NCI-H345 treated with DMSO at 0.1 percent for 48 hours (cell line): ENCODE measurements around the gene RNF130.

Source experiments
- DNase-seq: peaks from one replicate; lab custom pipeline; 2025; ENCODE audit not compliant: unreplicated experiment; lab: John Stamatoyannopoulos, UW

RNF130 gene

DNA sequence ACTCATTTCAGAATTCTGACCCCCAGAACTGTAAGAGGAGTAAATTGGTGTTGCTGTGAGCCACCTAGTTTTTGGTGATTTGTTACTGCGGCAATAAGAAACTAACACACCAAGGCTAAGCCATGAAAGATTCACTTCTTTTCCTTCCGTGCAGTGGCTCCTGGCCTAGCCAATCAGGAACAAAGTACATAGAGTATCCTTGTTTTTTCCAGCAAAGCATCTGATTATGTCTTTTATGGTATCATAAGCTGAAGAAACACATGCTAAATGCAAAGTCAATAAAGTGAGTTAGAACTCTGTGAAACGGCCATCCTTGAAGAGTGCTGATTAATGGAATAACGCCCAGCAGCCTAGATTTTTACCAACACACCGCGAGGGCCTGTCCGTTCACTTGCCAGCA is 11.4 kb downstream of the RNF130 start:
- DNase-seq = no peak

DNA sequence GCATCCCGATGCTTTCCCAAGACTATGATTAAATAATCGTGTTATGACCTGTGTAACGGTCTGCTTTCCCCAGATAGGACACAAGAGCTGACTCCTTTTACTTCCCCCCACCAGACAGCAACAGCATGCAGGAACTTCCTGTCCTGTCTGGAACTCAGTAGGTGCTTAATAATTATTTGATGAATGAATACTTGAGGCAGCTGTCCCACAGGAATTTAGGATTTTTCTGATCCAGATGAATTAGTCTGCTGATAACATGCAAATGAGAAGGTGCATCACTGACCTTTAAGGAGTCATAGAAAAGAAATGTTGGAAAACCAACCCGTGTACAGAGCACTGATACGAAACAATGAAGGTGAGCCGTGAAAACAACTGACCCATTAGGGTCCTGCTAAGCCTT is 12.2 kb downstream of the RNF130 start:
- DNase-seq = no peak

DNA sequence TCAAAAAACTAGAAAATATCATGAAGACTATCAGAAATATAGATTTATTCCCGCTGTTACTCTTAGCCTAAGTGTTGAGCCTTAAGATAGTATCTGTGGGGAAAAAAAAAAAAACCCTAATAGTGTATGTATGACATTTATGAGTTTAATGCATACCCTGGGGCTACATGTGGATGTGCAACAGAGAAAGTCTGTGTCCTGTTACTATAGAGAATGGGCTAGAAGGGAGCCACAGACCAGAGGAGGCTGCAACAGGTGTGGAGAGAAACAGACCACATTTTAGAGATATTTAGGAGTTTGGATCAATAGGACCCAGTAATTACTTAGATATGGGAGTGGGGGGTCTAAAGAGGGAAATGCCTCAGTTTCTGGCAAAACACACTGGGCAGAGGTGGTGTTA is 15.4 kb downstream of the RNF130 start:
- no peak for DNase-seq

DNA sequence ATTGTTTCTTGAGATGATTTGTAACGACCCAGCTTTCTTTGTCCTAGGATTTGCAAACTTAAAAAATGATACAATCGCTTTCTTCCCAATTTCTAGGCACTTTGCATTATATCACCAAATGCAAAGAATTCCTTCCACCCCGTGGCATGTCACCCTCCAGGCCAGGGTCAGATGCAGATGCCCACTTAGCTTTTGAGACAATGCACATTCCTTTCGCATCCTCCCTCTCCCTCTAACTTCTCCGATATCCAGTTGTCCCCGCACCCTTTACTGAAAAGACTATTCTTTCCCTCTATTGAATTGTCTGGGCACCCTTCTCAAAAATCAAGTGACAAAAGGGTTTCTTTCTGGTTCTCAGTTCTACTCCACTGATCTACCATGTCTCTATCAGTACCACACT is 17.3 kb downstream of the RNF130 start:
- no peak for DNase-seq

DNA sequence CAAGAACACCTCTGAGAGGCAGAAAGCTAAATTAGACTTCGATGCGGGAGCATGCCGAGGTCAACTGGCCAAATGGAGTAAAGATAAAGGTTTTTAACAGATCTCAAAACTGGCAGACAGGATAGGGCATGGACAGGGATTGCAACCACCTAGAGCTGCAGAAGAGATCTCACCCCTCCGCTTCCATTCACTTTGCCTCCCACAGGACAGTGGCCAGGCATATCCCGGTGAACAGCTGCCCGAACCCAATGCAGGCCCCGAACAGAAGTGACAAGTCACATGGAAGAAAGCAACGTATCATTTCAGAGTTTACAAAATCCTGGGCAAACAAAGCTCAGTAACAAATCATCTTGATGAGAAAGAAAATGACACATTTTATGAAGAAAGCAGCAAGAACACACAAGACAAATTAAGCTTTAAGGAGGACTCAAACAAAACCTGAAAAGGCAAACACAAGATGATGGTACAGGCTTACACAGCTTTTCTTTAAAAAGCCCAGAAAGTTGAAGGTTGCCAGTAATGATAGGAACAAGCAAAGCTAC is 18.4 kb downstream of the RNF130 start:
- DNase-seq = no peak

DNA sequence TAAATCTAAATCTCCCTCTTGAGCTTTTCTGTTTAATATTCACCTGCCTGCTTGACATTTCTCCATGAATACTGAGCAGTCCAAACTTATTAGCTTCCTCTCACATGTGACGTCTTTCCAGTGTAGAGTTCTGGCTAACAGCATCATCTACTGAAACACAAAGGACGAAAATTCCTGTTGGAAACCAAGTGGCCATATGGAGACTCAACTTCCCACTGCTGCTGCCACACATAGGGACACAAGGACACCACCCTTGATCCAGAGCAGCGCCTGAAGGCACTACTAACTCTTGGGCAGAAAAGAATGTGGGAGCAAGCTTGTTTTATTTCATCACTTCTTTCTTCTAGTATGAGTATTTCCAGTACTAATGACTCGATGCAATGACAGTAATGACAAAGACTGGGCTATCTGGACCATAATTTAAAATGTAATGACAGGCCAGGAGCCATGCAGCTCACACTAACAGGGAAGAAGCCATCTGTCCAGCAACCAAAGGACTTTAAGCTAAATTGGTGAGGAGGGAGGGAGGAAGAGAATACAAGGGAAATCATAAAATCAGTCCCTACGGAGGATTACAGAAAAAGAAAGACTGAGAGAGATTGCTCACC is 19.2 kb downstream of the RNF130 start:
- no peak for DNase-seq

DNA sequence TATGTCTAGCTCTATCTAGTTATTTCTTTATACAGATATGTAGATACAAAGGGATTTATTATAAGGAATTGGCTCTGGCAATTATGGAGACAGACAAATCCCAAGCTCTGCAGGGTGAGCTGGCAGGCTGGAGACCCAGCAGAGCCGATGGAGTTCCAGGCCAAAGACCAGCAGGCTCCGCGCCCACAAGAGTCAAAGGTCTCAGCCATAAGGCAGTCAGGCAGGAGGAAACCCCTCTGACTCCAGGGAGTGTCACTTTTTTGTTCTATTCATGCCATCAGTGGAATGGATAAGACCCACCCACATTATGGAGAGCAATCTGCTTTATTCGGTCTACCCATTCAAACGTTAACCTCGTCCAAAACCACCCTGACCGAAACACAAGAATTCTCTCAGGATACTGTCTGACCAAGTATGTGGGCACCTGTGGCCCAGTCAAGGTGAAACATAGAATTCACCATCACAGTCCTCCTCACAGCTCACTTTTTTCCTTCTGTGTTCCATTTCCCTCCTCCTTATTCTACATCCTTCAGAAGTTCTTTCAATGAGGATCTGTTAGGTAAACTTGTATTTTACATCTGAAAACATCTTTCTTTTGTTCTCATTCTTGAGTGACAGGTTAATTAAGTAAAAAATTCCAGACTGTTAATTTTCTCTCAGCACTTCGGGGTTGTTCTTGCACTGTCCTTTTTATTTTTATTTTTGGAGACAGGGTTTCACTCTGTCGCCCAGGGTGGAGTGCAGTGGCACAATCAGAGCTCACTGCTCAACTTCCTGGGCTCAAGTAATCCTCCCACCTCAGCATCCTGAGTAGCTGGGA is 21.2 kb downstream of the RNF130 start:
- no peak for DNase-seq

DNA sequence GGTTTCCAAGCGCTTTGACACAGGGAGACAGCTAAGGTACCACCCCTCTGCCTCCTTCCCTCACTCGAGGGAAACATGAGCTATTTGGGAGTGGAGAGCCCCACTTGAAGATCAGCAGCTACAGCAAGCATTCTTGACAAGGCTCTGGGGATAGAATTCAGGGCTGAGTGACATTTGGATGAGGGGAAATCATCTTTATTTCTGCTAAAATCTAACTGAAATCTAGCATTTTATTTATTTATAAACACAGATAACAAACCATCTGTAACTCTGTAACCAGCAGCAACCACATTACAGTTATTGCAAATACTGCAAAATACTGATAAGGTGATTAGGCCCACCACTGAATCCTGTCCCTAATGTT is 22.4 kb downstream of the RNF130 start:
- no peak for DNase-seq

DNA sequence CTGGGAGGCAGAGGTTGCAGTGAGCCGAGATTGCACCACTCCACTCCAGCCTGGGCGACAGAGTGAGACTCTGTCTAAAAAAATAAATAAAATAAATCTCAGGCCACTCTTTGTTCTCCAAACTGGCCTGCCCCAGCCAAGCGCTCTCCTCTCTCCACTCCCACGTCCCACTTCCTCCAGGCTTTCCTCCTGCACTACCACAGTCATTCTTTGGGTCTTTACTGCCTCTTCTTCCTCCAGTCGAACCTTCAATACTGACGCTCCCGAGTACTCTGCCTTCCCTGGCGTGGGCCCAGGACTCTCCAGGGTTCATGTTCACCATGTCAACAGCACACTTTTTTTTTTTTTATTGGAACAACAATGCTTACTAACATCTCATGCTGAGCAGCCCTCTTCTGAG is 23.9 kb downstream of the RNF130 start:
- DNase-seq = no peak

DNA sequence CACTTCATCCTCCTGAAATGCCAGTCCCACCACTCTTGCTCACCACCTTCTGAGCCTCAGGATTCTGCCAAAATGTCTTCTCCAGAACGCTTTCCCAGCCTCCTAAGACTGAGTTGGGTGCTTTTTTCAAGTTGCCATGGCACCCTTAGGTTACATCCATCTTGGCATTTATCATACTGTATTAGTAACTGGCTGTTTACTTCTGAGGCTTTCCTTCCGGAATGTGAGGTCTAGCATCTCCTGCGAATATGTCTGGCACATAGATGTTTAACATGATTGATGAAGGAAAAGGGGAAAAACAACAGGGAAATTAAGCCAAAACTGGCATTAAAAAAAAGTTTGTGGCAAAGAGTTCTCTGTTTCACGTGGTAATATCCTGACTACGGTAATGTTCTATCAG is 24.9 kb downstream of the RNF130 start:
- no peak for DNase-seq

DNA sequence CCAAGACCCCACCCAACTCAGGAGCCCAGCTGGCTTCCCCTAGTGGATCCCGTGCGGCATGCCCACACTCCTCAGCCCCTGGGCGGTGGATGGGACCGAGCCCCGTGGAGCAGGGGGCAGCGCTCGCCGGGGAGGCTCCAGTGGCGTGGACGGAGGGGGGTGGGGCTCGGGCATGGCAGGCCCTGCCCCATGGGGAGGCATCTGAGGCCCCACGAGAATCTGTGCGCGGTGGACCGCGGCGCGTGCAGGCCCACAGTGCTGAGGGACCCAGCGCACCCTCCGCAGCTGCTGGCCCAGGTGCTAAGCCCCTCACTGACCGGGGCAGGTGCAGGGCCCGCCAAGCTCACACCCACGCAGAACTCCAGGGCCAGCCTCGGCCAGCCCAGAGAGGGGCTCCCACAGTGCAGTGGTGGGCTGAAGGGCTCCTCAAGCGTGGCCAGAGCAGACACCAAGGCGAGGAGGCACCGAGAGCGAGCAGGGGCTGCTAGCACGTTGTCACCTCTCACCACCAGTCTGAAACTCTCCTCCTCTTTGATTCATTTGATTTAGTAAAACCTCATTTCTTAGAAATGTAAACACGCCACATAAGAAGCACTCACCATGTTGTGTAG is 25.6 kb downstream of the RNF130 start:
- DNase-seq = no peak

DNA sequence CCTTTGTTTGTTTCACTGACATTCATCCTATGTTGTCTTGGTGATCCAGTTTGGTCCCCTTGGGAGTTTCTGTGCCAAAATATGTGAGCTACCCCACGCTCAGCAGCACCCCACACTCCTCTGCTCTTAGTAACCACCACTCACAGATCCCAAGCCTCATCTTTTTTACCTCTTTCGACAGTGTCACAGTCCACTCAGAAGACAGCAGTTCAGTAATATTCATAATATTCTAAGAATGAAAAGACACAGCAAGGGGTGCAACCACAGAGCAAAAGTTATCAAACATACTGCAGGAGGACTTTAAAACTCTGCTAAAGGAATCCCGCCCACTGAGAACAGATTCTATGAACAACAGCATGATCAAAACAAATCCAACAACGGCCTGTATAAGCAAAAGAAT is 28.2 kb downstream of the RNF130 start:
- DNase-seq = no peak

DNA sequence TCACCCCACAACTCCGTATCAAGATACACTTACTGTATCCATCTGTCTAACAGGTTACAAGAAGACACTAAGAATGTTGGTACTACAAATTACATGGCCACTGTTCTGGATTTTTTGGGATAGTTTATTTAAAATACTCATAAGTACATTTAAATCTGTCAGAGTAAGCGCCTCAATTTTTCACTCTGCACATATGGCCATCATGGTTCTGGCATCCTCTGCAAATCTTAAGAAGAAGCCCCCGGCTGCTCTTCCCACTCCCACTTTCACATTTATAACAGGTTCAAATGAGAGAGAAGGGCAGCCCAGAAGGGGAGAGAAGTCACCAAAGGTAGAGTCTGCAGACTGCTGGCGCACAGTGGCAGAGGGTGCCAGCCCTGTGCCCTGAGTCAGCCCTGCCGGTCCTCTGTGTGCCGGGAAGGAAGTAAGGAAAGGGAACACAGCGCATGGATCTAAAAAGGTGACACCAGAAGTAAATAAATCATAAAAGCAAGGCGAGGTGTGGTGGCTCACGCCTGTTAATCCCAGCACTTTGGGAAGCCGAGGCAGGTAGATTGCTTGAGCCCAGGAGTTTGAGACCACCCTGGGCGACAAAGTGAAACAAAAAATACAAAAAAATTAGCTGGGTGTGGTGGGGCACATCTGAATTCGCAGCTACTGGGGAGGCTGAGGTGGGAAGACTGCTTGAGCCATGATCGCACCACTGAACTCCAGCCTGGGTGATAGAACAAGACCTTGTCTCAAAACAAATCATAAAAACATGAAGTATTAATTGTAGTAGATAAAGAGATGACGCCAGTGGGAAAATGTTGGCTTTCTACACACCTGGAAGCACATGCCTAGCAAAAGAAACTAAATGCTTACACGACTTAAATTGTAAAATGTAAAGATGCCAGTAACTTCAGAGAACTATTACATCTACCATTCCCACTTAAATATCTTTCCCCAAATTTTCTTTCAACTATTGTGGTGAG is 30.0 kb downstream of the RNF130 start:
- DNase-seq = no peak

DNA sequence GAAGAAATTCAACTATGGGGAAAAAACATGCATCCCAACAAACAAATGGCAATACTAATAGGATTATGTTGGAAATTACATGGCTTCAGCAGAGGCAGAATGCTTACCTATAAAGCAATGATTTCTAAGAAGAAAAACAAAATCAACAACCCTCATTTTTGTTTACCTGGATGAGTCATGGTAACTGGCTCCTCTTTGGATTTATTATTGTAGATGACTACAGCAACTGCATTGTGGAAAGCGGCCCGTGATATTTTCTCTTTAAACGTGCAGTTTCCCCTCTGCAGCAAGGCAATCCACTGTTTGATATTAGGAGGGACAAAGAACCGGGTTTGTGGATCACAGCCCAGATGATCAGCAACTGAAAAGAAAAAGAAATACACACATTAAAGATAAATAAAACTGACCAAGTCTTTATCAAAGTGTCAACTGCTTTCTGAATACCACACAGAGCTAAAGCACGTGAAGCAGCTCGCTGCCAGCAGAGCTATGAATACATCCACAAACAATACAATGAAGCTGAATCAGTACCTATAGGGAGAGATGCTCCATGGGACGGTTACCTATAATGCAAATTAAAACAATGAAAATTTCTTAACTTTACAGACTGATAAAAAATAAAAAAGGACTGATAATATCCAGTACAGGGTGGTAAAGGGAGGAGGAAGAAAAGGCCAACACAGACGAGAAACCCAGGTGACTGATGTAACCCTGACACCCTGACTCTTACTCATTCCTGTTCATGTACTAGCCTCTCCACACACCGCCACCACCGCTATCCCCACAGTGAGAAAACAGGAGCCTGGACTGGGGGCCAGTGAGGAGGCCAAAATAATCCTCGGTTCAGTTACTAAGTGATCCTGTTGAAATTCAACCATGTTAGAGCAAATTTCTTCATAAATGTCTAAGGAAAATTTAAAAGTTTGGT is 31.0 kb downstream of the RNF130 start:
- DNase-seq = no peak

DNA sequence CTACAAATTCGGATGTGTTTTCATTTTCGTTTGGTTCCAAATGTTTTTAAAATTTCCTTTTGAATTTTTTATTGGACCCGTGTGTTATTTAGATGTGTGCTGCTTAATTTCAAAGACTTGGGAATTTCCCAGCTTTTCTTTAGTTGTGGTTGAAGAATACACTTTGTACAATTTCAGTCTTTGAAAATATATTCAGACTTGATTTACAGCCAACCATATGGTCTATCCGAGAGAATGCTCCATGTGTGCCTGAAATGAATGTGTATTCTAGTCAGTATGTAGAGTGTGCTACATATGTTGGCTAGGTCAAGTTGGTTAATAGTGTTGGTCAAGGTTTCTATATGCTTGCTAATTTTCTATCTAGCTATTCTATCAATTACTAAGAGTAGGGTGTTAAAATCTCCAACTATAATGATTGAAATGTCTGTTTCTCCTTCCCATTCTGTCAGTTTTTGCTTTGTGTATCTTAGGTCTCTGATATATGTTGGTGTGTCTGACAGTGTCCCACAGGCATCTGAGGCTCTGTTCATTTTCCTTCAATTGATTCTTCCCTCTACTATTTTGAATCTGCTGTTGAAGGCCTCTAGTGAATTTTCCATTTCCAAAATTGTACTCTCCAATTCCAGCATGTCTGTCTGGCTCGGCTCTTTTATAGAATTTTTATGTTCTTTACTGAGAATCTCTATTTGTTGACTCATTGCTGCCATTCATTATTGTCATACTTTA is 36.2 kb downstream of the RNF130 start:
- no peak for DNase-seq

DNA sequence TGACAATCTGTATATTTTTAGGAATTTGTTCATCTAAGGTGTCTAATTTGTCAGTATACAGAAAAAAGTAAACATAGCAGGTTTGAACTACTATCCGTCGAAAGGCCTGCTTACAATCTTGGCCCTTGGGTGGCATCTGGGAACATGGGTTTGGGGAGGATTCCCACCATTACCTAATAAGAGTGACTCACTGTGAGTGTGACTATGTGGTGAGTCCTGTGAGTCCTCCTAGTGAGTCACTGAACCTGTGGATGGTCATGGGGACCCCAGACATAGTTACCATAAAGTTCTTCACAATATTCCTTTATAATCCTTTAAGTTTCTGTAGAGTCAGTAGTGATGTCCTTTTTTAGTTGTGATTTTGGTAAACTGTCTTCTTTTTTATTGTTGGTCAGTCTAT is 37.0 kb downstream of the RNF130 start:
- DNase-seq = no peak

DNA sequence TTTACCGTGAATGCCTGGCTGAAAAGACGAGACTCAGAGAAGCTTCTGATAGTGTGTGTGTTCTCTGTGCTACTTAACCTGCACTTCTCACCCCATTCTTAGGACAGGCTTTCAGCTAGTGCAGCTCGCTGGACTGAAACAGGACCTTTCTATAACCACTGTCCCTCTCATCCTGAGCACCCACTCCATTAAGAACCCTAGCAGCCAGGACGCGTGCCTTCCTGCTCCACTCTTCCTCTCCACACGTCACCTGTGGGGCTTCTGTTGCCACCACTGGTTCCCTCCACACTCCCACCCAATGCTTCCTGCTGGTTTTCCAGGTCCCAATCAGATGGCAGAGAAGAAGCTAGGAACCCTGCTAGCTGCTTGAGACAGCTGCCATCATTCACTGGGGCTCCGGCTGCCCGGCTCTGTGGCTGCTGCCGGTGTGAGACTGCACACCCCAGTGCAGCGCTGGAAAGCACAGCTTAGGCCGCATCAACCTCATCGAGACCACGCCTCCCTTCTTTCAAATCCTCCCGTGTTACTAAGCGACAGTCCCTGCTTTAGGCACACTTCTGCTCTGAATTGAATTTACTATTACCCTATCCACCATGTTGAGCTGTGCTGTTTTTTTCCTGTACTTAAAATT is 44.0 kb downstream of the RNF130 start:
- no peak for DNase-seq

DNA sequence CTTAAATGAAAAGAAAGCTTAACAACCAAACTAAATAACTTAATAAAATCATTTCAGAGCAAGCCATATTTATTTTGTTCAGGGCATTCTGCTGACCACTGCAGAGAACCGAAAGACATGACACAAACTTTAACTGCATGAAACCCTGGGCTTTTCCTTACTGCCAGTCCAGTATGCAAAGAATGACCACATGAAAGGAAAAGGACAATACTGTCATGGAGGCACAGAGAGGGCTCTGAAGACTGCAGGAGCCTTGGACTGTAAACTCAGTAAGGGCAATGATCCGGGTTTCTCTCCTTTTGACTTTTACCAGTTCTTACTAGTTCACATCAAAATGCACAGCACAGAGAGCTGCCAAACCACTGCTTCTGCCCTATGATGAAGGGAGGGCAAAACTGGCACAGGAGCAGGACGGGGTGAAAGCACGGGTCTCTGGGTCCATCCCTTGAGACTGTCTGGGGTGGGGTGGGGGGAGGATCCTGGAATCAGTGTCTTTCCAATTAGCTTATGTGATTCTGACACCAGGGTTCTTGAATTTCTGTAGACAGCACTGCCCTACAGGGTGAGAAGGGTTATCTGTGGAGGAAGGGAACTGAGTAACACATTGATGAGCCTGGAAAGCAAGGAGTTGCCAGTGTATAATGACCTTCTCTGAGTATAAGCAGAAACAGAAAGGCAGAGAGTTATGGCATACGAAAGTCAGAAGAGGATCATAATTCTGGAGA is 44.7 kb downstream of the RNF130 start:
- DNase-seq = no peak
